SU-DHL-6 (cell line): ENCODE measurements around the gene ZNF71.

Source experiments
- H2AFZ ChIP-seq: fragments of 200-600 bp; sonication (generic); 2 replicates; pipeline ENCODE4 v1.6.1; 2014; ENCODE audit warnings: low read depth, mild to moderate bottlenecking, moderate library complexity, mixed read lengths, antibody characterized with exemption, low read length; ENCODE audit not compliant: severe bottlenecking
- H3F3A ChIP-seq: fragments of 200-600 bp; shearing (Covaris generic); 2 replicates; pipeline ENCODE4 v1.6.0; 2016; ENCODE audit warnings: antibody characterized with exemption, mild to moderate bottlenecking; ENCODE audit not compliant: insufficient read depth
- H3K27ac ChIP-seq: fragments of 200-600 bp; sonication (generic); 2 replicates; pipeline ENCODE4 v1.5.1; 2016; ENCODE audit warnings: low read depth, mild to moderate bottlenecking, low read length, moderate library complexity, mixed read lengths
- H3K27me3 ChIP-seq: fragments of 200-600 bp; sonication (generic), shearing (Covaris generic); 2 replicates; pipeline ENCODE4 v1.6.0; 2014; ENCODE audit warnings: mild to moderate bottlenecking, low read length
- H3K36me3 ChIP-seq: fragments of 200-600 bp; sonication (generic); 2 replicates; pipeline ENCODE4 v1.6.1; 2014; ENCODE audit warnings: mild to moderate bottlenecking, low read length, mixed read lengths
- H3K4me2 ChIP-seq: fragments of 300-600, 200-600 bp; shearing (Covaris generic), sonication (generic); 2 replicates; pipeline ENCODE4 v1.6.0; 2014; ENCODE audit warnings: low read length, low read depth, mild to moderate bottlenecking; ENCODE audit not compliant: poor library complexity, severe bottlenecking
- H3K4me3 ChIP-seq: fragments of 200-600 bp; sonication (generic); 2 replicates; pipeline ENCODE4 v1.5.1; 2014; ENCODE audit warnings: antibody characterized with exemption, low read length, mild to moderate bottlenecking, mixed read lengths; ENCODE audit not compliant: insufficient read depth, poor library complexity, severe bottlenecking
- H3K79me2 ChIP-seq: fragments of 200-600 bp; sonication (generic); 2 replicates; pipeline ENCODE4 v1.6.1; 2014; ENCODE audit warnings: mild to moderate bottlenecking, low read length, moderate library complexity; ENCODE audit not compliant: insufficient read depth
- H3K9ac ChIP-seq: fragments of 200-600 bp; sonication (generic); 2 replicates; pipeline ENCODE4 v1.7.0; 2014; ENCODE audit warnings: mild to moderate bottlenecking, low read length
- H3K9me2 ChIP-seq: fragments of 200-600 bp; sonication (generic); replicated peaks from 2 replicates; pipeline ENCODE4 v1.6.1; 2014; ENCODE audit warnings: low read length; ENCODE audit not compliant: insufficient read depth
- H3K9me3 ChIP-seq: fragments of 200-600 bp; sonication (generic); 2 replicates; pipeline ENCODE4 v1.6.1; 2014; ENCODE audit warnings: low read length, mixed read lengths; ENCODE audit not compliant: insufficient read depth
- H4K20me1 ChIP-seq: fragments of 200-600 bp; sonication (generic); 2 replicates; pipeline ENCODE4 v1.6.1; 2014; ENCODE audit warnings: low read depth, mild to moderate bottlenecking, antibody characterized with exemption, low read length, moderate library complexity, mixed read lengths
- EZH2phosphoT487 ChIP-seq: fragments of 200-600 bp; sonication (generic), shearing (Covaris generic); conservative IDR thresholded peaks from 2 replicates; pipeline ENCODE4 v1.6.1; 2018; ENCODE audit warnings: mild to moderate bottlenecking, antibody characterized with exemption, low read length, moderate library complexity, mixed read lengths
- TF ChIP-seq, protein P1 (sequence below): fragments of 200-600 bp; sonication (generic); IDR thresholded peaks from one replicate; pipeline ENCODE4 v1.5.1; 2017; ENCODE audit warnings: antibody characterized with exemption, mild to moderate bottlenecking, low read length, moderate library complexity; ENCODE audit not compliant: insufficient read depth, poor library complexity, severe bottlenecking

ZNF71 gene

DNA sequence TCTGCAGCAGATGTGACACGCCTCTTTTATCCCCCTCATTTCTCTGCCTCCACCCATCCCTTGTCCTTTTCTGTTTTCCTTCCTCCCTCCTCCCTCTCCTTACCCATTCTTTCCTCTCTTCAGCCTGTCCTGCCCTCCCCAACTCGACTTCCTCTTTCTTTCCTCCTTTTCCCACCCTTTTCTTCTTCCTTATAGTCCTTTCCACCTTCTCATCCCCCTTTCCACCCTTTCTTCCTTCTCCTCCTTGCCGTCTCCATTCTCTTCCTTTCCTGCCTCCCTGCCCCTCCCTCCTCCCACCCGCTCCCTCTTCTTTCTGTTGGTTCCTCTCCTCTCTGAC, 688 bp upstream of the ZNF71 start:
- no peaks in the 10 kb centered on the region for H3K36me3 ChIP-seq
- peak overlapping the region; percentile 95 for H2AFZ ChIP-seq
- H3K27ac ChIP-seq, result no peak overlapping the region

DNA sequence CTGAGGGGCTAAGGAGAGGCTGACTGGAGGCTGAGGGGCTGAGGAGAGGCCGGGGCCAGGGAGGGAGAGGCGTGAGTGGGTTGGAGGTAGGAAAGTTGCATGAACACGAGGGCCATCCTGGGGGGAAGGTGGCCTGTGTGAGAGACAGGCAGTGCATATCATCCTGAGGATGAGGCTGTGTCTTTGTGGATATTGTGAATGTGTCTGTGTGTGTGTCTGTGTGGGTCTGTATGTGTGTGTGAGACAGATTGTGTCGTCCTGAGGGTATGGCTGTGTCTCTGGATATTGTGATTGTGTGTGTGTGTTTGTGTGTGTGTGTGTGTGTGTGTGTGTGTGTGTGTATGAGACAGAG, 422 bp downstream of the ZNF71 start:
- TF ChIP-seq, protein P1, sequence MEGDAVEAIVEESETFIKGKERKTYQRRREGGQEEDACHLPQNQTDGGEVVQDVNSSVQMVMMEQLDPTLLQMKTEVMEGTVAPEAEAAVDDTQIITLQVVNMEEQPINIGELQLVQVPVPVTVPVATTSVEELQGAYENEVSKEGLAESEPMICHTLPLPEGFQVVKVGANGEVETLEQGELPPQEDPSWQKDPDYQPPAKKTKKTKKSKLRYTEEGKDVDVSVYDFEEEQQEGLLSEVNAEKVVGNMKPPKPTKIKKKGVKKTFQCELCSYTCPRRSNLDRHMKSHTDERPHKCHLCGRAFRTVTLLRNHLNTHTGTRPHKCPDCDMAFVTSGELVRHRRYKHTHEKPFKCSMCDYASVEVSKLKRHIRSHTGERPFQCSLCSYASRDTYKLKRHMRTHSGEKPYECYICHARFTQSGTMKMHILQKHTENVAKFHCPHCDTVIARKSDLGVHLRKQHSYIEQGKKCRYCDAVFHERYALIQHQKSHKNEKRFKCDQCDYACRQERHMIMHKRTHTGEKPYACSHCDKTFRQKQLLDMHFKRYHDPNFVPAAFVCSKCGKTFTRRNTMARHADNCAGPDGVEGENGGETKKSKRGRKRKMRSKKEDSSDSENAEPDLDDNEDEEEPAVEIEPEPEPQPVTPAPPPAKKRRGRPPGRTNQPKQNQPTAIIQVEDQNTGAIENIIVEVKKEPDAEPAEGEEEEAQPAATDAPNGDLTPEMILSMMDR, result no peak
- no peak for TF ChIP-seq EZH2phosphoT487
- no peaks in the 10 kb centered on the region for H3F3A ChIP-seq
- H3K27me3 ChIP-seq, result no peaks in the 10 kb centered on the region
- peak overlapping the region; percentile 75 for H3K4me3 ChIP-seq
- H3K27ac ChIP-seq, result no peak overlapping the region
- H3K9me2 ChIP-seq, result no peaks in the 10 kb centered on the region
- peaks cover 12% of the 10 kb centered on the region; the same call in 1 of the 2 replicates for H3K79me2 ChIP-seq
- no peaks in the 10 kb centered on the region; the same call in 1 of the 2 replicates for H3K9me3 ChIP-seq
- peak overlapping the region; percentile 61 for H3K4me2 ChIP-seq
- peak overlapping the region; percentile 95 for H2AFZ ChIP-seq
- no peaks in the 10 kb centered on the region for H4K20me1 ChIP-seq
- peak overlapping the region; percentile 79 for H3K9ac ChIP-seq
- H3K36me3 ChIP-seq, result no peaks in the 10 kb centered on the region

More for the DNA sequence above, 688 bp upstream of the ZNF71 start:
- Histone ChIP-seq H3K4me3 (peak overlapping the region; percentile 75), H3K4me2 (peak overlapping the region; percentile 61), H3K9ac (peak overlapping the region; percentile 79), H3K9me3 (no peaks in the 10 kb centered on the region; the same call in 1 of the 2 replicates), H3F3A (no peaks in the 10 kb centered on the region), H3K79me2 (peaks cover 10% of the 10 kb centered on the region; the same call in 1 of the 2 replicates), H4K20me1 (no peaks in the 10 kb centered on the region), H3K9me2 (no peaks in the 10 kb centered on the region), H3K27me3 (no peaks in the 10 kb centered on the region)
- TF ChIP-seq, protein P1, result no peak
- no peak for TF ChIP-seq EZH2phosphoT487

DNA sequence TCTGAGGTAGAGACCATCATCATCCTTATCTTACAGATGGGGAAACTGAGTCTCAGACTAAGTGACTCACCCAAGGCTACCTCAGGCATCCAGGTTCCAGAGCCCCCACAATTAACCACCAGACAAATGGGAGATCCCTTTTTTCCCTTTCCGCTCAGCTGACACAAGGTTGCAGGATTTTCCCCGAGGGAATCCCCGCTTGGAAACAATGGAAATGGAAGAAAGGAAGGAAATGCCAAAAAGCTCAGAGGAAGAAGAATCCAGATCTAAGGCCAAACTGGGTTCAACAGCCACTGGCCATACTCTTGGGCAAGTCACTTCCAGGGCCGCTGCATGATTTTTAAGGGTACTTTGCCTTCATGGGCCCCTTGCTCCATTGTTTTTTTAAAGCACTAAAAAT, 1.6 kb downstream of the ZNF71 start:
- H3K9me3 ChIP-seq, result no peaks in the 10 kb centered on the region
- H3K9me2 ChIP-seq, result no peaks in the 10 kb centered on the region
- no peaks in the 10 kb centered on the region for H4K20me1 ChIP-seq
- no peak for TF ChIP-seq EZH2phosphoT487
- TF ChIP-seq, protein P1, result no peak
- no peak overlapping the region for H3K9ac ChIP-seq
- no peak overlapping the region for H3K27ac ChIP-seq
- no peak overlapping the region for H2AFZ ChIP-seq
- H3K79me2 ChIP-seq, result peaks cover 15% of the 10 kb centered on the region; the same call in 1 of the 2 replicates
- H3K36me3 ChIP-seq, result no peaks in the 10 kb centered on the region
- no peak overlapping the region for H3K4me2 ChIP-seq
- H3K4me3 ChIP-seq, result no peak overlapping the region
- no peaks in the 10 kb centered on the region for H3K27me3 ChIP-seq
- no peaks in the 10 kb centered on the region for H3F3A ChIP-seq
